Measurements from ENCODE around the gene CDC25C.
"Not testable (repeated sequence)": the region's sequence is repeated elsewhere in the genome, so short reads cannot be mapped to it uniquely, and the experiment has no call there.

The CDC25C gene

GRCh38 chr5:138275379-138275782, 56.2 kb downstream of the CDC25C start:
- DNase-seq: no peak

DNA sequence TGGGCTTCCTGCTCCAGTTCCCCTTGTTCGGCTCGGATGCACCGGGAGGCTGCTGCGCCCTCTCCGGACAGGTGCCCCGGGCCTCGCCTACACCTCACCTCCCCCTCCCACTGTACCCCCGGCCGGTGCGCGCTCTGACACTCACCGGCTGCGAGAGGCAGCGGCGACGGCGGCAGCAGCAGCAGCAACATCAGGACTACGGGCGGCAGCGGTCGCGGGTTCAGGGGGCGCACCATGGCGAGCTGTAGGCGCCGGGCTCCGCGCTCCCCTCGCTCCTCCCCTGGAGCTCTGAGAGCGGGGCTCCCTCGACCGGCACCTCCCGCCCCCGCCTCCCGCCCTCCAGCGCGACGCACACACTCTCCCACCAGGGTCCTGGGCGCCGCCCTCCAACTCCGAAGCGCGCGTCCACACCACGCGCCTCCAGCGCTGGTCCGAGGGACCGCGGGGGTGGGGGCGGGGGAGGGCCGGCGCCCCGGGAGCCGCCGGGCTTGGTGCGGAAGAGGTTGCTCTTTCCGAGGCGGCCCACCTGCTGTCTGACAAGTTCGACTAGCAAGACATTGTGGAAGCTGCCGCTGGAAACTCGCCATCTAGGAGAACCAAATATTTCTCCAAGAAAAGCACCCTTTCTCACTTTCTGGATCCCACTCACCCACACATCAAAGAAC, 57.3 kb downstream of the CDC25C start, which contains the start of gene GFRA3:
Gene GFRA3, minus strand, starts transcription at position 433 of the 665 bp plus-strand sequence. Its CDS starts 197 bp downstream, at position 236.
- DNase-seq: peak; percentile 58

DNA sequence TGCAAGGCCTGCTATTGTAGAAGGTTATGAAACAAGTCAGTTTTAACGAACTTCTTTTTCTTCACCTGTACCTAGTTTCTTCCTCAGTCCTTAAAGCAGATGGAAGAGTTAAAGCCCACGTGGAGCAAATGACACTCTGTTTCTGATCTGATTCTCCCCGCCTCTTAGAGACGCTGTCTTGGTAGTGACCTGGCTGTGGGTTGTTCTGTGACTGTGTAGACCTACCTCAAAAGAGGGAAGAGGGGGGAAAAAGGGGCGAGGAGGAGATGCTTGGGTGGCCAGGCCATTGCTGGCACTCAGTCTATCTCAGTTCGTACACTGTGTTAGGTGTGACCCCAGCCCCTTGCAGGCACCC, 57.8 kb downstream of the CDC25C start:
- DNase-seq: no peak

GRCh38 chr5:138272681-138273080, 58.9 kb downstream of the CDC25C start:
- no peak for DNase-seq

- no peak for DNase-seq
Measured at GRCh38 chr5:138271281-138271680, 60.3 kb downstream of the CDC25C start.

GRCh38 chr5:138264183-138264582, 67.4 kb downstream of the CDC25C start:
- DNase-seq: no peak

DNA sequence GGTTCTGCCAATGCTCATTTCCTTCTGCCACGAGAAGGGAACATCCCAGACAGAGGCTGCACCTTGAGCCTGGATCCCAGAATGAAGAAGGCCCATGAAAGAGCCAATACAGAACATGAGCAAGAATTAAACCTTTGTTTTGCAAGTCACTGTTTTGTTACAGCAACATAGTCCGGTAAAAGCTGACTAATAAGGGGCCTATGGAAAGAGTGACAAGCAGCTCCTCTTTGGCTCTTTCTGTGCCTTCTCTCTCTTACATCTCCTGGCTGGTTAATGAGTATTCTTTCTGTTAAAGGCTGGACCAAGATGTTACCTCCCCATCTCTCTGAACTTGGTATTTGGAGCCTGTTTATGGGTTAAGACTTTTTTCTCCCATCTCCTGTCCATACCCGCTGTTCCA, 68.0 kb downstream of the CDC25C start:
- DNase-seq: no peak

DNA sequence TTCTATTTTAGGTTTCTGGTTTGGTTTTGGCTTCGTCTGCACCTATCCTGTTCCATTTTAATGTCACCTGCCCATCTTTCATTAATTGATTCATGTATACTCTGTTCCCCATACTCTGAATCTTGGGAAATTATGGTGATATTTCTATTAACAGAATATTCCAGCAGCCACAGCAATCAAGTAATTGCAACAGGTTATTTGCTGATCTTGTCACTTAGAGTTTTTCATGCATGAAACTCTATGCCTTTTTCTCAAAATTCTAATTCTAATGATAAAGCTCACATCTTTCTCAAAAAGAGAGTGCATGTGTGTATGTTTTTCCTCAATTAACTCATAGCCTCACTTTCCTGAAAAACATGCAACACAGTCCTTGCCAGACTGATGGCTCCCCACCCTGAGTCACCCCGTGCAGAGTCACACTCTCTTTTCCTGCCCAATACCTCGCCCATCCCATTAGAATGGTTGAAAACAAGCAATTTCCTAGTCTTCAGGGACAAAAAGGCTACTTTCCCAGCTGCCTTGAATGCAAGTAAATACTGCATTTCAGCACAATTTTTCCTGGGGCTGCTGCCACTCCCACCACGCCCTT, 72.8 kb downstream of the CDC25C start:
- DNase-seq: no peak

- DNase-seq: no peak
Measured at GRCh38 chr5:138257583-138257982, 74.0 kb downstream of the CDC25C start.

DNA sequence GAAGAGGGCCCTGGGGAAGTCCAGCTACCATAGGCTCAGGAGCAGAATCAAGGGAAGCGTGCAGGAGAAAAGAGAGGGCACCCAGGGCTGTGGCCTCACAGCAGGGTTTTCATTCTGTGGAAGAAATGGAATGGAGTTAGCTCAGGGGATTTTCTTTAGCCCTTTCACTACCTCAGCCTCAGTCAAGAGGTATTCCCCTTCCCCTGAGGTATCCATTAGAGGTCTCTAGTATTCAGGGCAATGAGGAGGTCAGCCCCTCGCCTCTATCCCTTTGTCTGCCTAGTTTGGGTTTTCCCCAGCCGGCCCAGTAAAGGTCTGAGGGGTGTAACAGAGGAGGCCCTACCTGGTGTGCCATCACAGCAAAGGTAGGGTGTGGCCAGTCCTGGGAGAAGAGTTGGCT, 78.7 kb downstream of the CDC25C start:
- DNase-seq: no peak

GRCh38 chr5:138247800-138248199, 83.8 kb downstream of the CDC25C start:
- not testable (repeated sequence) for DNase-seq

DNA sequence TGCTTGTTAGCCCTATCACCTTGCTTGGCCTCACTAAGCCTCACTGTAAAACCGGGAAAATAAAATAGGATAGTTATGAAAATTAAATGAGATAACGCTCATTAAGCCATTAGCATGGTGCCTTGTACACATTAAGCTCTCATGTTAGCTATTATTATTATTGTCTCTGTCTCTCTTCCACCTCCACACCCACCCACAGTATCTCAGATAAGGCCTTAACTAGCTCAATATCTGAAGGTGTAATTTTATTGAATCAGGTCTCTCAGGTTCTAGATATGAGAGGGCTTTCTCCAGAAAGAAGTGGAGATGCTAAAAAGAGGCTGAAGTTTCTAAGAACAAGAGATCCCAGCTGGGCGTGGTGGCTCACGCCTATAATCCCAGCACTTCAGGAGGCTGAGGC, 84.8 kb downstream of the CDC25C start:
- no peak for DNase-seq

- no peak for DNase-seq
Measured at GRCh38 chr5:138246334-138246733, 85.3 kb downstream of the CDC25C start.

DNA sequence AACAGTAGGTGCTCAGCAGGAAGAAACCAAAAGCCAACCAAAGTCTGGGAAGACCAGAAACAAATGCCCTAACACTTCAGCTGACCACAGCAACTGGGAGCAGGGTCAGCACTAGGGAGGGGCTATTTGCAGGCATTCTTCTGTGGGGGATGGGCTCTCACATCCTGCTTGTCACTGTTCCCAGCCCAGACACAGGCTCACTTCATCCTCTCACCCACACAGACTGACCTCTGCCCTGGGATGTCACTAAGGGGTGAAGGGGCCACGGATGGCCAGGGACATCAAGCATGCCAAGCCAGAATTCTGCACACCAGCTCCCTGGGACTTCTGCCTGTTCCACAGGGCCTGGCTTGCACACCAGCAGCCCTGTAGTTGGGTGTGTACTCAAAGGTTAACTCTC, 85.9 kb downstream of the CDC25C start:
- no peak for DNase-seq

DNA sequence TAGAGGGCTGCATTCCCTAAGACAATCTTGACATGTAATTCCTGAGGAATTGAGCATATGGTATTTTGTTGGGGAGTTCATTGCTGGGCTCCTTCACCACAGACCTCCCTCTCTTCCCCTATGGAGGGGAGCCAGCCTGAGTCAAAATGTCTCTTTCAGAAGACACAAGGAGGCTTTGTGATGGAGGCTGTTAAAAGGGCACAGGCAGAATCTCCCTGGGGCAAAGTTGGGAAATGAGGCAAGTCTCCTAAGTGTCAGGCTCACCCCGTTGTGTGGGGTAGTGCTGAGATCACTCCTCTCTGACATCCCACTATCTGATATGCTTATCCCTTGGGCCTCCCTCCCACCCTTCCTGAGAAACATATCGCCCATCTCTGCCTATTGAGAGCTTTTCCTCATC, 87.8 kb downstream of the CDC25C start:
- DNase-seq: no peak

DNA sequence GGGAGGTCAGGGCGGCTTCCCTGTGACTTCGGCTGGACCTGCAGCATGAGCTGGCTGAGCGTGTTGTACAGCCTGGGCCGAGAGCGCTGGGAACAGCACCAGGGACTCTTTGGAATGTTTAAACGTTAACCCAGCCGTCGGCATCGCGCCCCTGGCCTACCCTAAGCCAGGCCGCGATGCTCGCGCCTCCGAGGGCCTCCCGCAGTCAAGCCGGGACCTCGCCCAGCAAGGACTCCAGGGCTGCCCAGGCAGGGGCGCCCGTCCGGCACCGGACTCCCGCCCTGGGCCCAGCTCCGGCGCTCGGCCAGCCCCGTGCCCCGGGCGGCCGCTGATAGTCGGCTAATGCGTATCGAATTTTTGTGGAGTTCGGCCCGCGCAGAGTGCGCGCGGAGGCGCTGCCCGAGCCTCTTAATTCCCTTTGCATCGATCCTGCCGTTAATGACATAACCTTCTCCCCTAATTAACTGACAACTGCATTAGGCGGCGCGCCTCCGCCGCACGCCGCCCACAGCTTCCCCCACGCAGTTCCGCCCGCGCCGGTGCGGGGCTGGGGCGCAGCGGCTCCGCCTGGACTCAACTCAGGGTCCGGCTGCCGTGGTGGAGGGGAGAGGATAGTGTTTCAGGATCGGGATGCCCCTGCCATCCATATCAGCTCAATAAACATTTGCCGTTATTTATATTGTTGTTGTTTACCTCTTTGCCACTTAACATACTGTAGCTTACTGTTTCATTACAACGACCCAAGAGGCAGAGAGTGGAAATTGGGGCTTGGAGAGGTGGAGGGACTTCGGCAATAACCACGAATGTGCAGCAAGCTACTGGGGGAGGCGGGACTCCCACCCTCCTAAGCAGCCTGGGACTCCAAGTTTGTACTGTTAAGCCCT, 89.7 kb downstream of the CDC25C start:
- DNase-seq: no peak

GRCh38 chr5:138240650-138241385, 90.8 kb downstream of the CDC25C start:
- DNase-seq: no peak

GRCh38 chr5:138238034-138238433, 93.6 kb downstream of the CDC25C start:
- DNase-seq: no peak
